Measurements from ENCODE around the gene MACROH2A1.

DNA sequence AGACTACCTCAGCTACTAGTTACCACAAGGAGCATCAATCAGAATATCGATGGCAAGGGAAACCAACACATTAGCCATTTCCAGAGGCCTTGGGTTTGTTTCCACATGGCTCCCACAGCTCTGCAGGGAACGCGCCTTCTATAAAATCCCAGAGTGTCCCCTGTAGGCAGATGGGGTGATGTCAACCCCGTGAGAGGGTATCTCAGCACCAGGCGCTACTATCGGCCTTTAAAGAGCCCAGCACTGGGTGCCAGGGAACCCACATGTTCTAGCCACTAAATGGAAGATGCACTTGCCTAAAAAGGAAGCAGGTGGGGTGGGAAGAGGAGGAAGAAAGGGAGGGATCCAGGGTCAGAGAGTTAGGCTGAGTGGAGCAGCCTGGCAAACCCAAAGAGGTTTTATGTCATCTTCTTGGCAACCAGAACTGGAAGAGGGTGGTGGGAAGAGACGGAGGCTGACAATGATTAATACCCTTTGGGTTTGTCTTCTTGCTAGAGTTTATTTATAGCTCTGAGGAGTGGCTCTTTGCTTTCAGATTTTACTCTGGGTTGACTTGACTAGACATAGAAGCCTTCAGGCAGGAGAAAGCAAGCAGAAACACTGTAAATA lies 19.9 kb downstream of the MACROH2A1 start:
- TF ChIP-seq SUZ12 (IDR thresholded peaks at IDR 0.05; ENCODE audit: extremely low read depth, insufficient read depth, insufficient read length) (no peak), YY1 (IDR thresholded peaks at IDR 0.05; ENCODE audit: insufficient read depth, insufficient read length) (no peak), ZNF274 (IDR thresholded peaks at IDR 0.05; ENCODE audit: low read depth, low read length) (no peak)
